Thymus (tissue), 11 donors: ENCODE data around the gene WNK4. TPM values are rescaled to one million over a fixed set of nuclear protein-coding genes. Genes with fewer than 3 reads are reported as not detected.

Experiments used
- DNase-seq, 9 donors: peaks; one replicate each; pipeline ENCODE4 v3.0.0-alpha.2; 2013; ENCODE audit warnings: low spot score in 9 of 9, low read depth in 6 of 9, missing footprints in 1 of 9
- H3K27ac ChIP-seq, 2 donors: one replicate each; pipeline ENCODE4 v1.5.1; 2013; ENCODE audit warnings: control low read depth in 1 of 2, low read depth in 1 of 2, low read length in 1 of 2, mild to moderate bottlenecking in 1 of 2, moderate library complexity in 1 of 2
- H3K27me3 ChIP-seq, 2 donors: one replicate each; pipeline ENCODE4 v1.5.1; 2013; ENCODE audit warnings: low read length in 1 of 2; ENCODE audit not compliant: control insufficient read depth in 2 of 2, insufficient read depth in 1 of 2
- H3K36me3 ChIP-seq, 2 donors: one replicate each; pipeline ENCODE4 v1.5.1; 2013; ENCODE audit warnings: low read length in 1 of 2, mild to moderate bottlenecking in 1 of 2, moderate library complexity in 1 of 2; ENCODE audit not compliant: control insufficient read depth in 2 of 2, insufficient read depth in 2 of 2
- H3K4me1 ChIP-seq, 2 donors: one replicate each; pipeline ENCODE4 v1.5.1; 2013; ENCODE audit warnings: low read length in 2 of 2; ENCODE audit not compliant: control insufficient read depth in 2 of 2, insufficient read depth in 2 of 2
- H3K4me3 ChIP-seq, 2 donors: one replicate each; pipeline ENCODE4 v1.5.1; 2013; ENCODE audit warnings: low read length in 2 of 2, control low read depth in 1 of 2, mild to moderate bottlenecking in 1 of 2
- H3K9me3 ChIP-seq, 2 donors: one replicate each; pipeline ENCODE4 v1.5.1; 2013; ENCODE audit warnings: low read length in 1 of 2, mild to moderate bottlenecking in 1 of 2; ENCODE audit not compliant: control insufficient read depth in 2 of 2, insufficient read depth in 1 of 2
- WGBS: extraction: QIAGEN DNeasy Blood & Tissue Kit; methylation state at CpG from one replicate; pipeline ENCODE4 v1.1.7; 2013; 5-methylcytosine and 5-hydroxymethylcytosine counted together
- polyA plus RNA-seq: library from polyadenylated mRNA; stranded (reverse); fragments of 200-250 nt; gene quantifications from one replicate; pipeline ENCODE4 v1.2.3, GENCODE V29; 2013
- total RNA-seq: library from RNA; stranded (reverse); fragments of 120-200 nt; gene quantifications from one replicate; pipeline ENCODE4 v1.2.4, GENCODE V29; 2013
- donor health status: healthy.

WNK4 gene
- total and polyA plus RNA-seq, 2 donors = 0.05 to 0.11 TPM

DNA sequence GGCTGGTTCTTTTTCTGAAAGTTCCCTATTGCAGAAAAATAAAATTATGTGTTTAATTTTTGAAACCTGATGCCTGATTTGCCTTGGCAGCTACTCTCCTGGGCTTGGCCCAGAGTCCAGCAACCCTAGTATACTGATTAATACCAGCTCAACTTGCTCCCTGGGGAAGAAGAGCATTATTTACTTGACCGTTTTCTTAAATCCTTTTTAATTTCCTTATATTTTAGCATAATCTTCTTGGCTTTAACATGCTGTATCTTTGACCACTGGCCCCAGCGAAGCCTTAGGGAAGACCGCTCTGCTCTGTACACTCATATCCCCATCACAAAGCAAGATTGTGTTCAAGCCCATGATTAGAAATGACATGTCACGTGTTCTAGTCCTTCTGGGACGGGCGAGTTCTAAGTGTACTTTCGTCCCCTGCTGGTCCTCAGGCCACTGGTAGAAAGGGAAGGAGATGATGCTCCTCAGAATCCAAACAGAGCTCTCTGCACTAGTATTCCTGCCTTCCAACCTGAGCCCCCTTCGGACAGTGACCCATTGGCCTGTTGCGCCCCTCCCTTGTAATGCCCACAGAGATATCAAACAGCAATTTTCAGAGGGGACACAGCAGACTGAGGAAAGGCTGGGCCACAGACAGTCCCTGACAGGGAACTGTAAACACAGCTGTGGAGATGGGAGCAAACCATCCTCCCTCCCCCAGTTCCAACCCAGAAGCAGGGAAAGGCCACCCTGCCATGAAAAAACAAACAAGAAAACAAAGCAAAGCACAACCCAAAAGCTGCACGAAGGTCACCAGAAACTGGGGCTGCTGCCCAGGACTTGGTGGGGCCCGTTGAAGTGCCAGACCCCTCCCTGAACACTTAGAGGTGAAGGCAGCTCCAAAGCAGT lies 31.3 kb upstream of the WNK4 start:
- peaks cover 0 to 4% of the 10 kb centered on the region in 2 donors for H3K9me3 ChIP-seq
- WGBS = 93% methylated on average over 11 of the region's 11 CpGs
- H3K27me3 ChIP-seq = peaks cover 4 to 31% of the 10 kb centered on the region in 2 donors
- no peaks in the 10 kb centered on the region for H3K36me3 ChIP-seq
- H3K4me3 ChIP-seq = no peak overlapping the region
- peak overlapping the region in 1 of 2 donors; percentile 22 for H3K27ac ChIP-seq
- DNase-seq = no peak
- H3K4me1 ChIP-seq = peaks cover under 1 to 7% of the 10 kb centered on the region in 2 donors

DNA sequence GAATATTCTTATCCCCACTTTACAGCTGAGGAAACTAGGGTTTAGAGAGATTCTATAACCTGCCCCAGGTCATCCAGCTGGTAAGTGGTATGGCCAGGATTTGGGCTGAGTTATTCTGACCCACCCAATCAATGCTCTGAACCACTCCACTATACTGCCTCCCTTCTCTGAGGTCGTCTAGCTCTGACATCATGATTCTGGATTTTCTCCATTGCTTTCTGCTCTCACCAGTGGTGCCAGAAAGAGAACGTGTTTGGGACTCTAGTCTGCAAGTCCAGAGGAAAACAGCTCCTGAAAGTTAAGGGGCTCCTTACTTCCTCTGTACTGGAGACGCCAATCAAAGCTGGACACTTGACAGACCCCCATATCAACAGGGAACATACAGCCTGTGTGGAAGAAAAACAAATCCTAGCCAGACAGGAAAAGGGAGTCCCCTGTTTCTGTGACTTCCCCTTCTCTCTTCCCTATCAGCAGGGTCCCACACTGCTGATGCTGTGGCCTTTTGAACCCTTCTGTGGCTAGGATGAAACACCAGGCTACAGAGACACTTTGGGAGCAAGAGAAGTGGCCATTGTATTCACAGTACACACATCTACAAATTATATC lies 29.6 kb upstream of the WNK4 start:
- WGBS = 9% methylated on average over 3 of the region's 3 CpGs
- no peak overlapping the region for H3K27ac ChIP-seq
- no peak for DNase-seq

DNA sequence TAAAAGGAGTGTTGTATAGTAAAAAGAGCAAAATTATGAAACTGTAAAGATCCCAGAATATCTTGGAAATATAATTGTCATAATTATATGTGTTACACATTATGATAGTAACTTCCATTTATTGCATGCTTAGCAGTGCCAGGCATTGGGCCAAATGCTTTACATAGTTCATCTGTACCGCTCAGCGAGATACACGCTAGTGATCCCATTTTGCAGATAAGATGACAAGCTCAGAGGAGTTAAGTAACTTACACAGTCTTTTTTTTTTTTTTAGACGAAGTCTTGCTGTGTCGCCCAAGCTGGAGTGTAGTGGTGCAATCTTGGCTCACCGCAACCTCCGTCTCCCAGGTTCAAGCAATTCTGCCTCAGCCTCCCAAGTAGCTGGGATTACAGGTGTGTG lies 28.8 kb upstream of the WNK4 start:
- H3K9me3 ChIP-seq = no peaks in the 10 kb centered on the region
- no peak overlapping the region for H3K4me3 ChIP-seq
- peaks cover 4 to 34% of the 10 kb centered on the region in 2 donors for H3K27me3 ChIP-seq
- no peak for DNase-seq
- WGBS = 97% methylated on average over 7 of the region's 7 CpGs
- H3K36me3 ChIP-seq = no peaks in the 10 kb centered on the region
- no peak overlapping the region for H3K27ac ChIP-seq
- H3K4me1 ChIP-seq = no peaks in the 10 kb centered on the region

More for the DNA sequence above, 29.6 kb upstream of the WNK4 start:
- Histone ChIP-seq H3K27me3 (peaks cover 4 to 34% of the 10 kb centered on the region in 2 donors), H3K36me3 (no peaks in the 10 kb centered on the region), H3K4me1 (no peaks in the 10 kb centered on the region), H3K9me3 (no peaks in the 10 kb centered on the region), H3K4me3 (no peak overlapping the region)

DNA sequence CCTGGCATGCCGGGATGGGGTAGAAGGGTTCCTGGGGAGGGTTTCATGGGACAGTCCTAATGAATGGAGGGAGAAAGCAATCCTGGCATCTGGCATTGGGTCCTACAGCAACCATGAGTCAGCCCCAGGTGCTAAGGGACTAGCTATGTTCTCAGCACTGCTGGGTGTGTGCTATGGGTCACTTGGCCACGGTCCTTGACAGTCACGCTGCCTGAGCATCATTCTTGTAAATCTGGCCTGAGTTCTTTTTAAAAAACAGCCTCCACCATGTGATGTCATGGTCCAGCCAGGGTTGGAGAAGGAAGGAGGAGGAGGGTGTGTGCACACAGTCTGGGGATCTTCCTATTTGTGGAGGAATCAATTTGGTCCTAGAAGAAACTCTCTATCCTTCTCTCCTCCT lies 25.6 kb upstream of the WNK4 start:
- no peaks in the 10 kb centered on the region for H3K9me3 ChIP-seq
- 91% methylated on average over 3 of the region's 3 CpGs for WGBS
- no peak overlapping the region for H3K27ac ChIP-seq
- no peak overlapping the region for H3K4me3 ChIP-seq
- no peaks in the 10 kb centered on the region for H3K36me3 ChIP-seq
- DNase-seq = no peak
- H3K27me3 ChIP-seq = peaks cover 8 to 48% of the 10 kb centered on the region in 2 donors
- no peaks in the 10 kb centered on the region for H3K4me1 ChIP-seq

DNA sequence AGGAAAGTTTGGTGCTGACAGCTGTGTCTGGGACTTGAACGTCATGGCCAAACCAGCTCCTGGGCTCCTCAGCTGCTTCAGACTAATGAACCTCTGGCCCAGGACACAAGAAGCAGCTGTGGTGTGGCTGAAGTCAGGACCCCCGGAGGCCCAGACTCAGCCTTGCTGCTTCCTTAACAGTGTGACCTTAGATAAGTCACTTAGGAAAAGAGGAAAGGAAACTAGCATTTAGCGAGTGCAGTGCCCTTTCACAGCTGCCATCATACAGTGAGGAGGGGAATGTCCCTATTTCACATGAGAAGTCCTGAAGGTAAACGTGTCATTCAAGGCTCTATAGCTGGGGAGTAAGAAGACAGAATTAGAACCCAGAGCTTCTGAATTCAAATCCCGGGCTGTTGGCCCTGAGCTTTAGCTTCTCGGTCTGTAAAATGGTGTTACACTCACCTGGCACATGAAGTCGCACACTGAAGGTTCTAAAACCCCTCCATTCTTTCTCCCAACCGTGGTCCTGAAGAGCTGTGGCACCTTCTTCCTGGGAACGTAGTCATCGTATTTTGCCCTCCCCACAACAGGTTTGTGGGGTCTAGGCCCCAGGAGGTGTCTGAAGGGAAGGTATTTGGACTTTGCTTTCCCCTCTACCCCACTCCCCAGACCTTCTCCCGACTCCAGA lies 20.3 kb upstream of the WNK4 start:
- no peak for DNase-seq
- Histone ChIP-seq H3K4me1 (peaks cover 3 to 13% of the 10 kb centered on the region in 2 donors), H3K4me3 (peak overlapping the region in 1 of 2 donors; percentile 29), H3K9me3 (no peaks in the 10 kb centered on the region), H3K36me3 (no peaks in the 10 kb centered on the region), H3K27ac (no peak overlapping the region), H3K27me3 (peaks cover 40 to 72% of the 10 kb centered on the region in 2 donors)
- 78% methylated on average over 11 of the region's 11 CpGs for WGBS

DNA sequence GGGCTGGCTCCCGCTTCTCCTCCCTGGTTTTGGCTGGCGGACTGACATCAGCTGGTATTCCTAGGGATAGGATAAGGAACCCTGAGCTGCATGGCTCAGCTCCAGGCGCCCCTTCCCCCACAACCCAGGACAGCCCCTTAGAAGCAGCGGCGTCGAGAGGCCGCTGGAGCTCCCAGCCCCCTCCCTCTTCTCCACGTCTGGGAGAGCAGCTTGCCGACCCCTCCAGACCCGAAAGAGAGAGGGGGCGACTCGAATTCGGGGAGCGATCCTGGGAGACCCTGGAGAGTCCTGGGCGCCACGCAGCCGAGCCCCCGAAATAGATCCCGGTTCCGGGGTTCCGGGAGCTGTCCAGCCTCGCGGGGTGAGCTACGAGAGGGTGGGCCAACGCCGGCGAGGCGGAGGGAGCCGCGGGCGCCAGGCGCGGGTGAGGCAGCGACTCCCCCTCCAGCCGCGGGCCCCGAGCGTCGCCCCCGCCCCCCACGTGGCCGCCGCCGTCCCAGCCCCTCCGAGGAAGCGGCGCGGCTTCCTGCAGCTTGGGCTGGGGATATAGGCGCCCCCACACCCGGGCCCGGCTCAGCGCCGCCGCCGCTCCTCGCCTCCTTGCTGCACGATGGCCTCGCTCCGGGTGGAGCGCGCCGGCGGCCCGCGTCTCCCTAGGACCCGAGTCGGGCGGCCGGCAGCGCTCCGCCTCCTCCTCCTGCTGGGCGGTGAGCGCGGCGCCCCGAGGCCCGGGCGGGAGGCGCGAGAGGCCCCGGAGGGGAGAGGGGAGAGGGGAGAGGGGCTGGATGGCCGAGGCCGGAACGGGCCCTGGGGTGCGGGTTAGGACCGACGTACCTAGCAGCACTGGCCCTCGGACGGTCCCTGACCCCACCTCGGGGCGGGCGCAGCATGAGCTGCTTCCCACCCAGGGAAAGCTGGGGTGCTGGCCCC lies 19.5 kb upstream of the WNK4 start, which contains the start of gene RAMP2:
Gene RAMP2 (plus strand): TSS at position 576 of the 930 bp plus-strand sequence. CDS start 35 bp downstream, at position 611.
- DNase-seq = peak in 2 of 9 donors; percentile 23 to 29
- WGBS = 5% methylated on average over 90 of the region's 92 CpGs
- Histone ChIP-seq H3K4me1 (peaks cover 3 to 13% of the 10 kb centered on the region in 2 donors), H3K4me3 (peak within 1 kb of the TSS; percentile 29 to 47), H3K27ac (no peak within 1 kb of the TSS), H3K27me3 (peaks cover 40 to 68% of the 10 kb centered on the region in 2 donors), H3K9me3 (no peaks in the 10 kb centered on the region), H3K36me3 (no peaks in the 10 kb centered on the region)

DNA sequence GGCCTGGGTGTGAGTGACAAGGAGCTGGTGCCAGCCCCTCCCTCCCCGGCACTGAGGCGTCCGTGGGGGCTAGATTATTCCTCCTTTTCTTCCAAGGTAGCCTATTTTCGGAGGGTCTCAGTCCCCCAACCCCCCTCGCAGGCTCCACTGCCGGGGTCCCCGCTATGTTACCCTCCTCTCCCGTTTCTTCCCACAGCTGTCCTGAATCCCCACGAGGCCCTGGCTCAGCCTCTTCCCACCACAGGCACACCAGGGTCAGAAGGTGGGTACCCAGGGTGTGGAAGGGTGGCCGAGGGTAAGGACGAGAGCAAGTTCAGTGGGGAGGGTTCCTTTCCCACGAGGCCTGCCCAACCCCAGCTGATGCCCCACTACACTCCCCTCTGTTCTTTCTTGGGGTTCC lies 18.8 kb upstream of the WNK4 start:
- DNase-seq = no peak
- WGBS = 76% methylated on average over 12 of the region's 12 CpGs
- H3K4me3 ChIP-seq = peak overlapping the region in 1 of 2 donors; percentile 47
- H3K27me3 ChIP-seq = peaks cover 40 to 65% of the 10 kb centered on the region in 2 donors
- H3K36me3 ChIP-seq = no peaks in the 10 kb centered on the region
- H3K9me3 ChIP-seq = no peaks in the 10 kb centered on the region
- H3K27ac ChIP-seq = no peak overlapping the region
- H3K4me1 ChIP-seq = peaks cover 3 to 13% of the 10 kb centered on the region in 2 donors

DNA sequence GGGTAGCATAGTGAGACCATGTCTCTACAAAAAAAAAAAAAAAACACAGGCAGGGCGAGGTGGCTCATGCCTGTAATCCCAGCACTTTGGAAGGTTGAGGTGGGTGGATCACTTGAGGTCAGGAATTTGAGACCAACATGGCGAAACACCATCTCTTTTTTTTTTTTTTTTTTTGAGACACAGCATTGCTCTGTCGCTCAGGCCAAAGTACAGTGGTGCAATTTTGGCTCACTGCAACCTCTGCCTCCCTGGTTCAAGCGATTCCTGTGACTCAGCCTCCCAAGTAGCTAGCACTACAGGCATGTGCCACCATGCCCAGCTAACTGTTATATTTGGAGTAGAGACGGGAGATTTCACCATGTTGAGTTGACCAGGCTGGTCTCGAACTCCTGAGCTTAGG lies 14.3 kb upstream of the WNK4 start:
- Histone ChIP-seq H3K4me3 (no peak overlapping the region), H3K9me3 (no peaks in the 10 kb centered on the region), H3K27me3 (peaks cover 19 to 31% of the 10 kb centered on the region in 2 donors), H3K4me1 (peaks cover 0 to 8% of the 10 kb centered on the region in 2 donors), H3K36me3 (no peaks in the 10 kb centered on the region), H3K27ac (no peak overlapping the region)
- 95% methylated on average over 6 of the region's 6 CpGs for WGBS
- DNase-seq = no peak
